Measurements from ENCODE around the gene FOCAD. TPM values are rescaled to one million over a fixed set of nuclear protein-coding genes. Genes with fewer than 3 reads are reported as not detected.

FOCAD gene
- total and polyA plus RNA-seq, 2 of the 8 experiments (the other 6 are each of a cell fraction or from before 2014, with no cell fraction given), result 22.0 to 38.4 TPM

DNA sequence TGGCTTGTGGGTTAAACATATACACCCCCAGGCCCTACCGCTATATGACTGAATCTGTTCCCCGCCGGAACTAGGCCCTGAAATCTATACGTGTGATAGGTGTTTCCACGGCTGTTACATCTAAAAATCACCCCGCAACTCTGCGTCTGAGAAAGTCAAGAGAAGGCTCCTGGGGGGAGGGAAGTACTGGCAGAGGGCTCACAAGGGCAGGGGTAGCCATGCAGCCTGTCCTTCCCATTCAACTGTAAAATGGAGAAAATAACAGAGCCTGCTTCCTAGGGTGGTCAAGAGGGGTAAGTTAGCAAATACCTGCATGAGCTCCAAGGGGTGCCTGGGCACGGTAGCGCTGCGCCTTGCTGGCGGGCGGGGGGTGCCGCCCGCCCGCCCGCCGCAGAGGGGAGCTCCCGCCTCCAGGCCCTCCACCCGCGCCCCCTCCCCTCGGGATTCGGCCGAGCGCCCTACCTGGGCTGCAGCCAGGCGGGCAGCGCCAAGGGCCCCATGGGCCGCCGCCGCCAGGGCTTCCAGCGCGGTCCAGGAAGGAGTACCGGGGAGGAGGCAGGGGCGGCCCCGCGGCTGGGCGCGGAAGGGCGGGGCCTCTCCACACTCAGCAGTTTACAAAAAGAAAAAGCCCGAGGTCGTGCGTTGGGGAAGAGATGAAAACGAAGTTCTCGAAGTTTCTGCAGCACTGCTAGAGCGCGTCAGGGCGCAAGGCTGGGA is 347.2 kb downstream of the FOCAD start, which contains the start of gene HACD4 (continued):
- TF ChIP-seq, protein P1, sequence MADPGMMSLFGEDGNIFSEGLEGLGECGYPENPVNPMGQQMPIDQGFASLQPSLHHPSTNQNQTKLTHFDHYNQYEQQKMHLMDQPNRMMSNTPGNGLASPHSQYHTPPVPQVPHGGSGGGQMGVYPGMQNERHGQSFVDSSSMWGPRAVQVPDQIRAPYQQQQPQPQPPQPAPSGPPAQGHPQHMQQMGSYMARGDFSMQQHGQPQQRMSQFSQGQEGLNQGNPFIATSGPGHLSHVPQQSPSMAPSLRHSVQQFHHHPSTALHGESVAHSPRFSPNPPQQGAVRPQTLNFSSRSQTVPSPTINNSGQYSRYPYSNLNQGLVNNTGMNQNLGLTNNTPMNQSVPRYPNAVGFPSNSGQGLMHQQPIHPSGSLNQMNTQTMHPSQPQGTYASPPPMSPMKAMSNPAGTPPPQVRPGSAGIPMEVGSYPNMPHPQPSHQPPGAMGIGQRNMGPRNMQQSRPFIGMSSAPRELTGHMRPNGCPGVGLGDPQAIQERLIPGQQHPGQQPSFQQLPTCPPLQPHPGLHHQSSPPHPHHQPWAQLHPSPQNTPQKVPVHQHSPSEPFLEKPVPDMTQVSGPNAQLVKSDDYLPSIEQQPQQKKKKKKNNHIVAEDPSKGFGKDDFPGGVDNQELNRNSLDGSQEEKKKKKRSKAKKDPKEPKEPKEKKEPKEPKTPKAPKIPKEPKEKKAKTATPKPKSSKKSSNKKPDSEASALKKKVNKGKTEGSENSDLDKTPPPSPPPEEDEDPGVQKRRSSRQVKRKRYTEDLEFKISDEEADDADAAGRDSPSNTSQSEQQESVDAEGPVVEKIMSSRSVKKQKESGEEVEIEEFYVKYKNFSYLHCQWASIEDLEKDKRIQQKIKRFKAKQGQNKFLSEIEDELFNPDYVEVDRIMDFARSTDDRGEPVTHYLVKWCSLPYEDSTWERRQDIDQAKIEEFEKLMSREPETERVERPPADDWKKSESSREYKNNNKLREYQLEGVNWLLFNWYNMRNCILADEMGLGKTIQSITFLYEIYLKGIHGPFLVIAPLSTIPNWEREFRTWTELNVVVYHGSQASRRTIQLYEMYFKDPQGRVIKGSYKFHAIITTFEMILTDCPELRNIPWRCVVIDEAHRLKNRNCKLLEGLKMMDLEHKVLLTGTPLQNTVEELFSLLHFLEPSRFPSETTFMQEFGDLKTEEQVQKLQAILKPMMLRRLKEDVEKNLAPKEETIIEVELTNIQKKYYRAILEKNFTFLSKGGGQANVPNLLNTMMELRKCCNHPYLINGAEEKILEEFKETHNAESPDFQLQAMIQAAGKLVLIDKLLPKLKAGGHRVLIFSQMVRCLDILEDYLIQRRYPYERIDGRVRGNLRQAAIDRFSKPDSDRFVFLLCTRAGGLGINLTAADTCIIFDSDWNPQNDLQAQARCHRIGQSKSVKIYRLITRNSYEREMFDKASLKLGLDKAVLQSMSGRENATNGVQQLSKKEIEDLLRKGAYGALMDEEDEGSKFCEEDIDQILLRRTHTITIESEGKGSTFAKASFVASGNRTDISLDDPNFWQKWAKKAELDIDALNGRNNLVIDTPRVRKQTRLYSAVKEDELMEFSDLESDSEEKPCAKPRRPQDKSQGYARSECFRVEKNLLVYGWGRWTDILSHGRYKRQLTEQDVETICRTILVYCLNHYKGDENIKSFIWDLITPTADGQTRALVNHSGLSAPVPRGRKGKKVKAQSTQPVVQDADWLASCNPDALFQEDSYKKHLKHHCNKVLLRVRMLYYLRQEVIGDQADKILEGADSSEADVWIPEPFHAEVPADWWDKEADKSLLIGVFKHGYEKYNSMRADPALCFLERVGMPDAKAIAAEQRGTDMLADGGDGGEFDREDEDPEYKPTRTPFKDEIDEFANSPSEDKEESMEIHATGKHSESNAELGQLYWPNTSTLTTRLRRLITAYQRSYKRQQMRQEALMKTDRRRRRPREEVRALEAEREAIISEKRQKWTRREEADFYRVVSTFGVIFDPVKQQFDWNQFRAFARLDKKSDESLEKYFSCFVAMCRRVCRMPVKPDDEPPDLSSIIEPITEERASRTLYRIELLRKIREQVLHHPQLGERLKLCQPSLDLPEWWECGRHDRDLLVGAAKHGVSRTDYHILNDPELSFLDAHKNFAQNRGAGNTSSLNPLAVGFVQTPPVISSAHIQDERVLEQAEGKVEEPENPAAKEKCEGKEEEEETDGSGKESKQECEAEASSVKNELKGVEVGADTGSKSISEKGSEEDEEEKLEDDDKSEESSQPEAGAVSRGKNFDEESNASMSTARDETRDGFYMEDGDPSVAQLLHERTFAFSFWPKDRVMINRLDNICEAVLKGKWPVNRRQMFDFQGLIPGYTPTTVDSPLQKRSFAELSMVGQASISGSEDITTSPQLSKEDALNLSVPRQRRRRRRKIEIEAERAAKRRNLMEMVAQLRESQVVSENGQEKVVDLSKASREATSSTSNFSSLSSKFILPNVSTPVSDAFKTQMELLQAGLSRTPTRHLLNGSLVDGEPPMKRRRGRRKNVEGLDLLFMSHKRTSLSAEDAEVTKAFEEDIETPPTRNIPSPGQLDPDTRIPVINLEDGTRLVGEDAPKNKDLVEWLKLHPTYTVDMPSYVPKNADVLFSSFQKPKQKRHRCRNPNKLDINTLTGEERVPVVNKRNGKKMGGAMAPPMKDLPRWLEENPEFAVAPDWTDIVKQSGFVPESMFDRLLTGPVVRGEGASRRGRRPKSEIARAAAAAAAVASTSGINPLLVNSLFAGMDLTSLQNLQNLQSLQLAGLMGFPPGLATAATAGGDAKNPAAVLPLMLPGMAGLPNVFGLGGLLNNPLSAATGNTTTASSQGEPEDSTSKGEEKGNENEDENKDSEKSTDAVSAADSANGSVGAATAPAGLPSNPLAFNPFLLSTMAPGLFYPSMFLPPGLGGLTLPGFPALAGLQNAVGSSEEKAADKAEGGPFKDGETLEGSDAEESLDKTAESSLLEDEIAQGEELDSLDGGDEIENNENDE (IDR thresholded peaks at IDR 0.05; ENCODE audit: insufficient replicate concordance, low read length), result no peak
- TF ChIP-seq MAFK (IDR thresholded peaks at IDR 0.05; ENCODE audit: low read depth, low read length) (no peak), GABPA (IDR thresholded peaks at IDR 0.05; ENCODE audit: borderline replicate concordance, insufficient read depth, low read length) (no peak), NANOG (IDR thresholded peaks at IDR 0.05; ENCODE audit: insufficient read depth, low read depth, low read length, poor library complexity, severe bottlenecking) (no peak), KDM5A (IDR thresholded peaks at IDR 0.05; ENCODE audit: low read length) (no peak), SP1 (IDR thresholded peaks at IDR 0.05; ENCODE audit: low read depth, low read length) (no peak), PHF8 (conservative IDR thresholded peaks at IDR 0.05; ENCODE audit: low read depth, low read length) (0 out of 2 replicates have a peak, but pooled peaks have one; percentile 31)
- TF ChIP-seq, protein P2, sequence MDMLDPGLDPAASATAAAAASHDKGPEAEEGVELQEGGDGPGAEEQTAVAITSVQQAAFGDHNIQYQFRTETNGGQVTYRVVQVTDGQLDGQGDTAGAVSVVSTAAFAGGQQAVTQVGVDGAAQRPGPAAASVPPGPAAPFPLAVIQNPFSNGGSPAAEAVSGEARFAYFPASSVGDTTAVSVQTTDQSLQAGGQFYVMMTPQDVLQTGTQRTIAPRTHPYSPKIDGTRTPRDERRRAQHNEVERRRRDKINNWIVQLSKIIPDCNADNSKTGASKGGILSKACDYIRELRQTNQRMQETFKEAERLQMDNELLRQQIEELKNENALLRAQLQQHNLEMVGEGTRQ (IDR thresholded peaks at IDR 0.05; ENCODE audit: low read length), result no peak

All from H1 (cell line).